ENCODE results near the gene CWC15.
"Not testable (repeated sequence)": the region's sequence is repeated elsewhere in the genome, so short reads cannot be mapped to it uniquely, and the experiment has no call there.

Gene CWC15

GRCh38 chr11:94948070-94948617 lies 25.2 kb downstream of the CWC15 start:
- DNase-seq, result no peak

GRCh38 chr11:94946812-94947211 lies 26.5 kb downstream of the CWC15 start:
- no peak for DNase-seq

GRCh38 chr11:94941131-94941530 lies 32.2 kb downstream of the CWC15 start:
- DNase-seq, result no peak

- no peak for DNase-seq
Measured at GRCh38 chr11:94939346-94939745, 34.0 kb downstream of the CWC15 start.

GRCh38 chr11:94938095-94939055 lies 35.0 kb downstream of the CWC15 start:
- no peak for DNase-seq

GRCh38 chr11:94934846-94935245 lies 38.5 kb downstream of the CWC15 start:
- DNase-seq, result no peak

- no peak for DNase-seq
Measured at GRCh38 chr11:94934362-94934761, 39.0 kb downstream of the CWC15 start.

- no peak for DNase-seq
Measured at GRCh38 chr11:94933223-94934130, 39.9 kb downstream of the CWC15 start.

- no peak for DNase-seq
Measured at GRCh38 chr11:94932503-94932902, 40.9 kb downstream of the CWC15 start.

GRCh38 chr11:94932072-94932471 lies 41.3 kb downstream of the CWC15 start:
- DNase-seq, result not testable (repeated sequence)

- DNase-seq, result no peak
Measured at GRCh38 chr11:94928117-94928990, 45.0 kb downstream of the CWC15 start.

- DNase-seq, result no peak
Measured at GRCh38 chr11:94926698-94927237, 46.6 kb downstream of the CWC15 start.

GRCh38 chr11:94926271-94926625 lies 47.1 kb downstream of the CWC15 start:
- DNase-seq, result no peak

- no peak for DNase-seq
Measured at GRCh38 chr11:94925422-94926270, 47.7 kb downstream of the CWC15 start.

GRCh38 chr11:94924612-94925011 lies 48.7 kb downstream of the CWC15 start:
- DNase-seq, result no peak

GRCh38 chr11:94924171-94924572 lies 49.2 kb downstream of the CWC15 start:
- no peak for DNase-seq

- DNase-seq, result no peak
Measured at GRCh38 chr11:94923004-94923334, 50.4 kb downstream of the CWC15 start.

GRCh38 chr11:94922321-94923003 lies 50.9 kb downstream of the CWC15 start:
- DNase-seq, result no peak

- no peak for DNase-seq
Measured at GRCh38 chr11:94920311-94920710, 53.0 kb downstream of the CWC15 start.

- not testable (repeated sequence) for DNase-seq
Measured at GRCh38 chr11:94913718-94914394, 59.5 kb downstream of the CWC15 start.

Data from NCI-H82 (cell line).